Measurements from ENCODE around the gene SMIM41.

The SMIM41 gene

DNA sequence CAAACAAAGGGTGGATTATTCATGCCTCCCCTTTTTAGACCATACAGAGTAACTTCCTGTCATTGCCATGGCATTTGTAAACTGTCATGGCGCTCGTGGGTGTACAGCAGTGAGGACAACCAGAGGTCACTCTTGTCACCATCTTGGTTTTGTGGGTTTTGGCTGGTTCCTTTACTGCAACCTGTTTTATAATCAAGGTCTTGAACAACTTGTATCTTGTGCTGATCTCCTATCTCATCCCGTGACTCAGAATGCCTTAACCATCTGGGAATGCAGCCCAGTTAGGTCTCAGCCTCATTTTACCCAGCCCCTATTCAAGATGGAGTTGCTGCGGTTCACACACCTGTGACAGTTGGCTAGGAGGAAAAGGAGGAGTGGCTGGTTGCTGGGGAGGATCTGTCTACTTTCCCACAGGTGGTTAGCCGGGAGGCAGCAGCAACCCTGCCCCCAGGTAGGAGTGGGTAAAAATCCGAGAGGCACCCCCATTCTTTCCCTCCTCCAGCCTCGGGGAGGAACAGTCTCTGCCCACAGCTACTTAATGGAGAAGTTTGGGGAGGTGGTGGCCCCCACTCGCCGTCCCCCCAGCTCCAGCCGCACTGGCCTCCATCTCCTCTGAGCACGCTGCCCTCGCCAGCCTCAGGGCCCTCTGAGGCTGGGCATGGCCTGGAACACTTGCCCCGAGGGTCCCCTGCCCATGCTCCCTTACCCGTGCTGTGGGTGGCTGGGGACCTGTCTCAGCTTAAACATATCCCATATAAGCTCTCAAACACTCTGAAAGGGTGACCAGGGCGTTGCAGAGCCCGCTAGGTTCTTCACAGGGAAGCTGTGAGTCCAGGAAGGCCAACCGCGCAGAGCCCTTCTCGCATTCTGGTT, 41.7 kb downstream of the SMIM41 start:
- DNase-seq (ENCODE audit: extremely low read depth in 1 of 2, low read depth in 1 of 2): no peak

DNA sequence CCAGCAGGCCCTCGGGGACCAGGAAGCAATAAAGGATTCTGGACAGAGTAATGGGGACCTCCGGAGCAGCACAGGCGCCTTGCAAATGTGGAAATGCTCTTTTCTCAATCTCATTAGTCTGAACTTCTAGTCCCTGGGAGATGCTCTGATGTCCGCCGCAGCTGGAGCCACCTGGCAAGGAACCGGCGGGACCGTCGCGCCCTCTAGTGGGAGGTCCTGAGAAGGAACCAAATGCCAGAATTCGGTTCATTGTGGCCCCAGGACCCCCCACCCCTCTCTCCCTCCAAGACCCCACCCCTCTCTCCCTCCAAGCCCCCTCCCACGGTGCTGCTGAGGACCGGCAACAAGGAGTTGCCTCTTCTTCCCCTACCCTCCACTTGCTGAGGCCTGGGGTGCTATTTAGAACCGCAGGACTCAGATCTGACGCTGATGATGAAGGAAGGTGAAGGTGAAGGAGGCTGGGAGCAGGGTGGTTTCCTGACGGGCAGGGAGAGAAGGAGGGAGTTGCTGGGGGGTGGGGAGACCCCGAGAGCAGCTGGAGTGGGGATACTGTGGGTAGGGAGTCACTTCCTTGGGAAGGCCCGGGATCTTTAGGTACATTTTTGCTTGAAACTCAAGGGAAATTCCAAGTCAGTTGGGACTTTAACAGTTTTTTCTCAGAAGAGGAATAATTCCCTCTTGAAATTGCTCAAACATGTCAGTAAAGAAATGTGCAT, 42.5 kb downstream of the SMIM41 start:
- peak in 1 of 2 donors; percentile 40 for DNase-seq (ENCODE audit: extremely low read depth in 1 of 2, low read depth in 1 of 2)

DNA sequence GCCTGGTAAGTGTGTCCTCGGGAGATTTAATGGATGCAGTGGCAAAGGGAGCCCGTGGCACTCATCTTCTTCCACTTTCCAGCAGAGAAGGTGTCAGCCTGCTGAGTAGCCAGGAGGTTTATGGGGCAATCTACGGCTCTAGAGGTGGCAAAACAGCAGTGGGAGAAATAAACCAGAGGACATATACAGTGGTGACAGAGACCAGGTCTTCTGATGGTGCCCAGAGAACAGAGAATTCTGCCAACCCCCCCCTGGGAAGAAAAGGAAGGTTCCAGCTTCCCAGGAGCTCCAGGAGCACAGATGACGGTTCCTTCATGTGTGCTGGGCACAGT, 43.0 kb downstream of the SMIM41 start:
- no peak for DNase-seq (ENCODE audit: extremely low read depth in 1 of 2, low read depth in 1 of 2)

DNA sequence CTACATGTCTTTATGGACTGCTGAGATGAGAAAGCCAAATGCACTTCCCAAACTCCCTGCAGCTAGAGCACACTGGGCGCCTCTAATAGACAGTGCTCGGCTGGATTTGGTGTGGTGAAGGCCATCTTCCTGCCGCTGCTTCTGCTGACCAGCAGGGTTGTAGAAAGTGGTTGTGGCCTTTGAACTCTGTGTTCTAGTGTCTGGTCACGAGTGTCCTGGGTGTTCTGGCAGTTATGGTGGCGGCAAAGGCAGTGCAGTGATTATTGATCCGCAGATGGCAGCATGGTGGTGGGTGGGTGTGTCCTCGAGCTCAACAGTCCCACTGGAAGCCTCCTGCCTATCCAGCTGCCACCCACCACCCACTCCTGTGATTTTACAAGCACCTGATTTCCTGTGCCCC, 43.4 kb downstream of the SMIM41 start:
- no peak for DNase-seq (ENCODE audit: extremely low read depth in 1 of 2, low read depth in 1 of 2)

DNA sequence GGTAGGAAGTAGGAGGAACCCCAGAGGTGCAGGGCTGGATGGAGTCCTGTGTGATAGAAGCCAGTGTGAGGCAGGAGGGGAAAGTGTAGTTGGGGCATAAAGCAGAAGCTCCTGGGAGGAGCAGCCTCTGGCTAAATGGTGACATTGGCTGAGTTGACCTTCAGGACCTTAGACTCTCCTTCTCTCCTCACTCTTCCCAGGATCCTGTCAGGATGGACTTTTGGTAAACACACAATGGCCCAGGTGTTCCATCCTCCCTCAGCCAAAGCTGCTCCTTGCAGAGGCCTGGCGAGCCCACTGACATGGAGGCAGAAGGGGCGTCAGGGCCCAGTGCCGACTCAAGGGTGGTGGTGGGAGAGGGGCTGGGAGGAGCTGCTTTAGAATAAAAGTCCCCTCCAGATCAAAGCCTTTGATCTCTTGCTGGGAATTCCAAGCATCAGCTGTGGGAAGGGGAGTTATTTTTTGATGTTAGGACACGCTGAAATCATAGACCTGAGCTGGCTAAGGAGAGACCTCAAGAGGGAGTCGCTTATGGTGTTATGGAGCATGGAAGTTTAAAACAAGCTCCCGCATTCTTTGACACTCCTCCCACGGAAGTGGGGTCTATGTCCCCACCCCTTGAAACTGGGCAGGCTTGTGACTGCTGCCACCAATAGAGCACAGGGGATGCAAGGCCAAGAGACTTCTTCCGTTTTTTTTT, 44.1 kb downstream of the SMIM41 start:
- DNase-seq (ENCODE audit: extremely low read depth in 1 of 2, low read depth in 1 of 2): no peak

DNA sequence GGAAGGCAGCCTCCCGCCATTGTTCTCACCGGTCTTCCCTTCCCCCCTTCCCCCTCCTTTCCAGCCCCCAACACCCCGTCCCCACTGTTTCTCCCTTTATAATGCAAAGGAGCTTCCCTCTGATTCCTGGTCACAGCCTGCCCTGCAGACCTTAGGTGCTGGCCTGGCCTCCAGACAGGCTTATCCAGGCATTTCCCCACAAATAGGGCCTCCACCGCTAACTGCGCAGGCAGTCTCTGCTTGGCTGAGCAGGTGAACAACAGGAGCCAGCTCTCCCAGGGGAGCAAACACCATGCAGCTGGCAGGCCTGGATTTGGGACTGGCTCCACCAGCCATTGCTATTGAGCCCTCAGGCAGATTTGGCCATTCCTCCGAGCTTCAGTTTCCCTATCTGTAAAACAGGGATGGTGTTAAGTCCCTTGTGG, 46.0 kb downstream of the SMIM41 start:
- no peak for DNase-seq (ENCODE audit: extremely low read depth in 1 of 2, low read depth in 1 of 2)

DNA sequence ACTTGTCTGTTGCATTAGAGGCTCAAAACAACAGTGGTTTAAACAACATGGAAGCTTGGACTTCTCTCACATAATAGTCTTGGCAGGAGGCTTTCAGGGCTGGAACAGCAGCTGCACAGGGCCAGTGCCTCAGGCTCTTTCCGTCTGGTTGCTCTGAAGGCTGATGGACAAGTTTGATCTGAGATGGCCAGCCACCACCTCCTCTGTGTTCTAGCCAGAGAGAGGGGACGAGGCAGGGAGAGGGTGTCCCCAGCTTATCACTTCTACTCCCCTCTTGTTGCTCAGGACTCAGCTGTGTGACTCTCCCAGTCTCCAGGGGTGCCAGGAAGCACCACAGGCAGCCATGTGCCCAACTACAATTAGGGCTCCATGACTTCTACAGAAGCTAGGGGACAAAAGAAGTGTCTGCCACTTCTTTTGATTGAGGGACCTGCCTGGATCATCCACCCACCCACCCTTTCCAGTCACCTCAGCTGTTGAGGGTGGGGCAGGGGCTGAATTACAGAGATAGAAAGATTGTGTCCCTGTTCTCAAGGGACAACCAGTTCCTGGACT, 46.6 kb downstream of the SMIM41 start:
- no peak for DNase-seq (ENCODE audit: extremely low read depth in 1 of 2, low read depth in 1 of 2)

DNA sequence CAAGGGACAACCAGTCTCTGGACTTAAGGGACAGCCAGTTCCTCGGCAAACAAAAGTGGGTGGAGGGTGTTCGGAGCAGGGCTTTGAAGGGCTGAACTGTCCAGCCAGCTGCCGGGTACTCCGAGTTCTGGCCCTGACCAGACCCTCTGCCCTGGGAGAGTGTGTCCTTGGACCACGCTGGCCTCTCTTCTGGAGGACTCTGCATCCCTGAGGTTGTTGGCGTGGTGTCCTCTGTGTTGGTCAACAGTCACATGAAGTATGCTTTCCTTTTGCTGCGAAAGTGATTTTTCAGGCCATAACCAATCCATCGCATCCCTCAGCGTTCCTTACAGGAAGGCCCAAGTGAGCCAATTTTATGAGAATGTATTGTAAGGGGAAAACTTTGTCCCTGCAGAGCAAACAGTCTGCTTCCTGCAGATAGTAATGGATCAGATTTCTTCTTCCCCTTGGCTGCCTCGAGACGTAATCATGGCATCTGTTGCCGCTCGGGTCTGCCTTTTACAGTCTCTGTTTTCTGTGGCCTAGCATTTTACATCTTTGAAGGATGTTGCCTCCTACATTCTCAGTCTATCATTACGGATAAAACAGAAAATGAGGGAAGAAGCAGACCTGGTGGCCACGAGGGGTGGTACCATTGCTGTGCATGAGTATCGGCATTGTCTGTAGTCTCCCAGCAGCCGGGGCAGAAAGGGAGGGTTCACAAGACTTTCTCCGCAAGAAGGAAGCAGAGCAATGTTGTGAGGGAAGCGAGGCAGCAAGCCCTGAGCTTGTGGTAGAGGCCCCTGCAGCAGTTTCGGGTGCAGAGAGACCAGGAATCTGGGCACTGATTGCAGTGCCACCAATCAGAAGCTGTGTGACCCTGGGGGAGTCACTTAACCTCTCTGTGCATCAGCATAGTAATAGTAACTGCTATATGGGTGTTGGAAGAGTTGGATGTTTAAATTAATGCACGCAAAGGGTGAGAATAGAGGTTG, 47.4 kb downstream of the SMIM41 start:
- no peak for DNase-seq (ENCODE audit: extremely low read depth in 1 of 2, low read depth in 1 of 2)

DNA sequence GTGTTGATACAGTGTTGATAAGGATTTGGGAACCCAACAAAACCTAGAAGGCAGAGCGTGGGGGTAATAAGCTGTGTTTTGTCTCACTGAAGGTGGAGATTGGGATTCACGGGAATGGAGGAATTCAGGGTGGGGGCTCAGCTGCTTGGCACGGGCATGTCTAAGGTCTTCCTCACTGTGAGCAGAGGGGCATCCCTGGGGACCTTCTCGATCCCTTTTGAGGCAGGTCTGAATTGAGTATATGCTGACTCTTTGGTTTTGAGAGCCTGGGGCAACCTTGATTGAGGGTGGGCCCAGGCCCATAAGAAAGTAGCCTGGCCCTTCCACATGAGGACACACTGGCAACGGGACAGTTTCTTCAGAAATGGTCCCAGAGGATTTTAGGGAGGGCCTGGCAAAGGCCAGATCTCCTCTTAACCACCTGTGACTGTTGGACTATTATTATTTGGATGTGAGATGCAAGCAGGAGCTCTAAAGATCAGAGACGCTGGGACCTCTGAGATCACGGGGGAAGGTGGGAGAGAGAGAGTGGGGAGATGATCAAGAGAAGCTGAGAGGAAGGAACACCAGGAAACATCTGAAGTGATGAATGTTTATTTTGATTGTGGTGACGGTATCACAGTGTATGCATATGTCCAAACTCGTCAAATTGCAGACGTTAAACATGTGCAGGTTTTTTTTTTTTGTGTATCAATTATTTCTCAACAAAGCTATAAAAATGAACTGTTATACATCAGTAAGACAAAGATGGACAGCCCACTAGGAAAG, 48.4 kb downstream of the SMIM41 start:
- no peak for DNase-seq (ENCODE audit: extremely low read depth in 1 of 2, low read depth in 1 of 2)

DNA sequence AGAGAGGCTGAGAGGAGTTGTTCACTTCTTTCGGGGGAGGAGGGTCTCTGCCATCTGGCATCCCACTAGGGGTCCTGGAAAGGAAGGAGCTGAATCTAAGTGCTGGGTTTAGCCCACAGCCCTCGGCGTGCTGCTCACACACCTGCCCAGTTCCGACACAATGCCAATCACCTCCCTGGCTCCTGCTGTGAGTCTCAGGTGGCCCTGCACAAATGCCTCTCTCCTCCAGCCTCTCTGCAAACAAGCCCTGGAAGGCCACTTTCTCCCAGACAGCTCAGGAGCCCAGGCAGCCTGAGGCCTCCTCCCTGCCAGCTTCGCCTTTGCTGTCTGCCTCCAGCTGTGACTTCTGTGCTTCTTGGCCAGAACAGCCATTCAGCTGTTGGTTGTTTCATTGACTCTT, 51.2 kb downstream of the SMIM41 start:
- DNase-seq (ENCODE audit: extremely low read depth in 1 of 2, low read depth in 1 of 2): no peak

DNA sequence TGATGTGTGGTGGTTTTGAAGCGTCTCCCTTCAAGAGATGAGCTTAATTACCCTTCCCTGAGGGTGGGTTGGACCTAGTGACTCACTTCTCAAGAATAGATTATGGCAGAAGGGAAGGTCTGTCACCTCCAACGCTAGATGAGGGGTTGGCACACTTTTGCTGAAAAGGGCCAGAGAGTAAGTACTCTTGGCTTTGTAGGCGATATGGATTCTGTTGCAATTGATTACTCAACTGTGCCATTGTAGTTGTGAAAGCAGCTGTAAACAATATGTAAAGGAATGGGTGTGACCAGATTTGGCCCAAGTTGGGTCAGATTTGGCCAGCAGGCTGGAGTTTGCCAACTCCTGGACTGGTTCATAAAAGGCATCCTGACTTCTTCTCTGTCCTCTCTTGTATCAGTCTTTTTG, 53.3 kb downstream of the SMIM41 start:
- no peak for DNase-seq (ENCODE audit: extremely low read depth in 1 of 2, low read depth in 1 of 2)

DNA sequence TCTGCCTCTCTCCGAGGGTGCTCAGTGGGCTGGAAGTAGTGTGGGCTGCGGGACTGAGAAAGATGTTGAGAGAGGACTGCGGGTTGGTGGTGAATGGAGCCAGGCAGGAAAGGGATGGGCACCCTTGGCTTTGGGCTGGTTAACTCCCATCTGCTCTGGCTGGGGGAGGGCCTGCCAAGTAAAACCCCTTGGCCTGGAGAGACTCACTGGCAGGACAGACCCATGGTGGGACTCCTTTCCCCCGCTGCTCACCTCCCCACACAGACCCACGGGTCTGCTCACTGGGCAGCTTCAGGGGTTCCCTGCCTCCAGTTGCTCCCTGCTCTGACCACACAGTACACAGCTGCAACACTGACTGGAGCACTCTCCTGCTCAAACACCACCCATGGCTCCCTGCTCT, 58.2 kb downstream of the SMIM41 start:
- no peak for DNase-seq (ENCODE audit: extremely low read depth in 1 of 2, low read depth in 1 of 2)

DNA sequence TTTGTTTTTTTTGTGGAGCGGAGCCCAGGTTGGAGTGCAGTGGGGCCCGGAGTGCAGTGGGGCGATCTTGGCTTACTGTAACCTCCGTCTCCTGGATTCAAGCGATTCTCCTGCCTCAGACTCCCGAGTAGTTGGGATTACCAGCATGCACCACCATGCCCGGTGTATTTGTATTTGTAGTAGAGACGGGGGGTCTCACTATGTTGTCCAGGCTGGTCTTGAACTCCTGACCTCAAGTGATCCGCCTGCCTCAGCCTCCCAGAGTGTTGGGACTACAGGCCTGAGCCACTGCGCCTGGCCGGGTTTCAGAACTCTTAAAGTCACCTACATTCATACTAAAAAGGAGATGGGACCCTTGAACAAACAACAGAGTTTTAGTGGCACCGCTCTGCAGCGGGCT, 59.6 kb downstream of the SMIM41 start:
- DNase-seq (ENCODE audit: extremely low read depth in 1 of 2, low read depth in 1 of 2): no peak

DNA sequence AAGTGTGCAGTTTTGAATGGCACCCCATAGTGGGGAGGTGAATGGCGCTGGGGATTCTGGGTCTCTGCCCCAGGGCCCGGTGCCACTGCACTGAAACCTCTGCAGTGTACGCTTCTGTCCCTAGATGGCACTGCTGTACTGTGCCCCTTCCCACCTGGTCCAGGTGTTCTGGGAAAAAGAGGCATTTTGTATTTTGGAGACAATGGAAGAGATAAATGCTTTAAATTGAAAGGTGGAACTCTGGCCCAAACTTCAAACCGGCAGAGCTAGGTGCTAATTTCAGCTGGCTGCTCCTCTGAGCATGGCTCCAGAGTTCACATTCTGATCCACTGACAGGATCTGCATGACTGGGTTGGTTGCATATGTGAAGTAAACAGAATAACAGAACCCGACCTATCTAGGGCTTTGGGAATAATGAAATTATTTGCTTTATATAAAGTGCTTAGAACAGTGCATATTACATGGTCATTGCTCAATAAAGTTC, 60.1 kb downstream of the SMIM41 start:
- DNase-seq (ENCODE audit: extremely low read depth in 1 of 2, low read depth in 1 of 2): no peak

DNA sequence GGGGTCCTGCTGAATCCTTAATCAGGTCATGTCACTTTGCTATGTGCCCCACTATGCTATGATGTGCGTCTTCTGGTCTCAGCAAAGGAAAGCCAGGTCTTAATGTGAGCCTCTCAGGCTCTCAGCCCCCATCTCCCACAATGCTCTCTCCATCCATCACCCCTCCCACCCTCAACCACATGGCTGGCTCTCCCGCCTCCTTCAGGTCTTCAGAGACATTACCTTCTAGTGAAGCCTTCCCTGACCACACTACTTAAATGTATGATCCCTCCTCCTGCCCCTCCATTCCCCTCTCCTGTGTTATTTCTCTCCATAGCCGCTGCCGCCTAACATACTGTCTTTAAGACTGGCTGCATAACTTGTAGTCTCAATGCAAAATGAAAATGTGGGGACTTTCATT, 61.8 kb downstream of the SMIM41 start:
- DNase-seq (ENCODE audit: extremely low read depth in 1 of 2, low read depth in 1 of 2): no peak

DNA sequence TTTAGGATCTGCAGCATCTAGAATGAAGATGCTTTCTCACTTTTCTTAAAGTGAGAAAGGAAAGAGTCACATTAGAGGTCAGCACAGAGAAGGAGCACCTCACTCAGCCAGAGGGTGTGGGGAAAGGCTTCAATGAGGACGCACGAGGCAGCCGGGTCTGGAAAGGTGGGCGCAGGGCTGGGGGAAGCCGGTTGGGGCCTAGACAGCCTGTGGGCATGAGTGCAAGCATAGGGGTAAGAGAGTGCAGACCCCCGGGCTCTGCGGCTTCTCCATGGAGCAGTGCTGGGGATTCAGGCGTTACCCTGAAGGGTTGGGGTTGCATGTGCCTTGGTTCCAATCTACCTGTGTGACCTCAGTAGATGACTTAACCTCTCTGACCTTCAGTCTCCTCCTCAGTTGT, 62.4 kb downstream of the SMIM41 start:
- no peak for DNase-seq (ENCODE audit: extremely low read depth in 1 of 2, low read depth in 1 of 2)

DNA sequence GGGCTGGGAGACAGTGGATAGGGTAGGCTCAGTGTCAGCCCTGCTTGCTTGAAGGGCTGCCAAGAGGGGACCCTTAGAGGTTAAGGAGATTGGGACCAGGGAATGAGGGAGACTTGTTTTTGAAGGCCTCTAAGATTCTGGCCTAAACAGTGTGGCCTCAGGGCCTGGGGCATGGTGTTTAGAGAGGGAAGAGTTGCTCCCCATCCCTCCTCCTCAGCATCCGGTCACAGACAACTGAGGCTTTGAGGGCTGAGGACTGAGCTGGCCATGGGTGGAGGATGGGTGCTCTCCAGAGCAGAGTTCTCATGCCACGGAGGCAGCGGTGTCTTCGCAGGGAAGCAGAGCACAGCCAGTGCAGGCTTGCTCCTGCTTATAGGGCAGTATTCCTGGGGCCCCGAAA, 62.9 kb downstream of the SMIM41 start:
- no peak for DNase-seq (ENCODE audit: extremely low read depth in 1 of 2, low read depth in 1 of 2)

DNA sequence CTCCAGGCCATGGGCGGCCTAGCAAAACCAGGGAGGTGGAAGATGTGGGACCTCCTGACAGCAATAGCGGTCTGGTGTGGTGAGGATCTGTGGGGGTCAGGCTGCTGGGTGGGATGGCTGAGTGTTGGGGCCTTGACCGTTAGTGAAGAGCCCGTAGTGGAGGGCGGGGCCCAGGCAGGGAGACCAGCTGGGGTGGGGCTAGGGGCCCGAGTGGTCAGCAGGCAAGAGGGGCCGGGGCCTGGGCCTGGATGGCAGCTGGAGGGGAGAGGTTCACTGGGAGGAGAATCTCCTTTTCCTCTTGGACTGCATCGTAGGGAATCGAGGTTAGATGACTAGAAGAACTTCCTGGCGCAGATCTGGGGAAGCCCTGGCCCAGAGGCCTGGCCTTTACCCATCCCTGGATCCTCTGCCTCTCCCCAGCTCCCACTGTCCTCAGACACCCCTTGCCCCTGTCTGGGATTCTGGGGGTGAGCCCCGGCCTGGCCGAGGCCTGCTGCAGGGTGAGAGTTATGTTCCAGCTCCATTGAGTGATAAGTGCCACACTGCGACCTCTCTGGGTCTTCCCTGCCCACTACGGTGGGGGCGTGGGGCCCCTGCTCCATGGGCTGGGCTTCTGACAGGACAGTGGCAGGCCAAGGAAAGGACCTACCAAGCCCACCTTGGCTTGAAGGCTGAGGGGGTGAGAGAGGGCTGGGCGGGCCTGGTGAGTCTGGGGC, 65.2 kb downstream of the SMIM41 start:
- DNase-seq (ENCODE audit: extremely low read depth in 1 of 2, low read depth in 1 of 2): no peak
